Activated T-cell treated with anti-CD3 and anti-CD28 coated beads, Interleukin-2, amount 50 U/mL, for 72 hours (primary cell): ENCODE measurements around the gene ITGB5. TPM values are rescaled to one million over a fixed set of nuclear protein-coding genes. Genes with fewer than 3 reads are reported as not detected.
"Not testable (repeated sequence)": the region's sequence is repeated elsewhere in the genome, so short reads cannot be mapped to it uniquely, and the experiment has no call there.

ENCODE experiments used
- ATAC-seq, 2 donors: fragments of 150-1000 bp; cut with Tn5 transposase; replicated peaks in 1 of 2; 2 replicates each; pipeline ENCODE4 v1.10.0; 2021; ENCODE audit warnings: moderate library complexity in 2 of 2, mild to moderate bottlenecking in 1 of 2
- DNase-seq, 2 donors: peaks; one replicate each; pipeline ENCODE4 v3.0.0; 2021 to 2022; ENCODE audit warnings: mixed read lengths in 1 of 2
- H3K27ac Mint-ChIP-seq: one replicate; pipeline ENCODE4 v1.8.0; 2022; ENCODE audit warnings: mild to moderate bottlenecking, moderate library complexity, mixed read lengths
- H3K27me3 Mint-ChIP-seq: one replicate; pipeline ENCODE4 v1.8.0; 2022; ENCODE audit warnings: low read depth, mixed read lengths
- H3K36me3 Mint-ChIP-seq, 2 donors: one replicate each; pipeline ENCODE4 v1.8.0; 2022; ENCODE audit warnings: mixed read lengths in 2 of 2, mild to moderate bottlenecking in 1 of 2; ENCODE audit not compliant: insufficient read depth in 2 of 2
- H3K4me1 Mint-ChIP-seq: one replicate; pipeline ENCODE4 v1.8.0; 2022; ENCODE audit warnings: low read depth, mixed read lengths
- H3K4me3 Mint-ChIP-seq, 2 donors: one replicate each; pipeline ENCODE4 v1.8.0; 2022; ENCODE audit warnings: mild to moderate bottlenecking in 2 of 2, mixed read lengths in 2 of 2, moderate library complexity in 2 of 2
- H3K9me3 Mint-ChIP-seq, 2 donors: one replicate each; pipeline ENCODE4 v1.8.0; 2022; ENCODE audit warnings: mixed read lengths in 2 of 2
- total RNA-seq, 2 donors: library from RNA; stranded (reverse); gene quantifications; one replicate each; pipeline ENCODE4 v1.2.3, GENCODE V29; 2022

Gene ITGB5
- total RNA-seq, 2 donors from 2014 or later: 0.65 to 1.6 TPM

GRCh38 chr3:124833710-124834332 is 53.3 kb downstream of the ITGB5 start:
- H3K4me1 Mint-ChIP-seq: peaks cover 20% of the 10 kb centered on the region
- no peaks in the 10 kb centered on the region for H3K36me3 Mint-ChIP-seq
- peak overlapping the region; percentile 40 for H3K27ac Mint-ChIP-seq
- H3K27me3 Mint-ChIP-seq: peaks cover 47% of the 10 kb centered on the region
- no peaks in the 10 kb centered on the region for H3K9me3 Mint-ChIP-seq
- no peak for ATAC-seq
- peak overlapping the region; percentile 38 to 46 for H3K4me3 Mint-ChIP-seq
- DNase-seq: no peak

- Mint-ChIP-seq H3K9me3 (no peaks in the 10 kb centered on the region), H3K27ac (no peak overlapping the region), H3K4me3 (no peak overlapping the region), H3K4me1 (peaks cover 20% of the 10 kb centered on the region), H3K36me3 (no peaks in the 10 kb centered on the region), H3K27me3 (peaks cover 47% of the 10 kb centered on the region)
- DNase-seq: no peak
- no peak for ATAC-seq
Observed at GRCh38 chr3:124832782-124833709, 54.1 kb downstream of the ITGB5 start.

GRCh38 chr3:124831628-124832199 is 55.5 kb downstream of the ITGB5 start:
- Mint-ChIP-seq H3K27ac (no peak overlapping the region), H3K27me3 (peaks cover 37% of the 10 kb centered on the region)
- no peak for ATAC-seq

GRCh38 chr3:124829819-124830554 is 57.2 kb downstream of the ITGB5 start:
- ATAC-seq (no peak), DNase-seq (no peak)
- Mint-ChIP-seq H3K4me1 (peaks cover 12% of the 10 kb centered on the region), H3K36me3 (no peaks in the 10 kb centered on the region), H3K9me3 (no peaks in the 10 kb centered on the region), H3K27me3 (peaks cover 24% of the 10 kb centered on the region), H3K4me3 (no peak overlapping the region), H3K27ac (no peak overlapping the region)

More at GRCh38 chr3:124831628-124832199, 55.5 kb downstream of the ITGB5 start:
- no peaks in the 10 kb centered on the region for H3K36me3 Mint-ChIP-seq
- no peak overlapping the region for H3K4me3 Mint-ChIP-seq
- no peaks in the 10 kb centered on the region for H3K9me3 Mint-ChIP-seq
- H3K4me1 Mint-ChIP-seq: peaks cover 20% of the 10 kb centered on the region
- no peak for DNase-seq

- DNase-seq: no peak
- no peak overlapping the region for H3K4me3 Mint-ChIP-seq
- H3K36me3 Mint-ChIP-seq: no peaks in the 10 kb centered on the region
- H3K27me3 Mint-ChIP-seq: peaks cover 17% of the 10 kb centered on the region
- H3K27ac Mint-ChIP-seq: no peak overlapping the region
- no peak for ATAC-seq
- no peaks in the 10 kb centered on the region for H3K9me3 Mint-ChIP-seq
- peaks cover 8% of the 10 kb centered on the region for H3K4me1 Mint-ChIP-seq
Observed at GRCh38 chr3:124829178-124829818, 57.9 kb downstream of the ITGB5 start.

GRCh38 chr3:124827476-124828206 is 59.5 kb downstream of the ITGB5 start:
- DNase-seq, ATAC-seq, H3K4me3 Mint-ChIP-seq, H3K27me3 Mint-ChIP-seq, H3K9me3 Mint-ChIP-seq, H3K4me1 Mint-ChIP-seq, H3K27ac Mint-ChIP-seq, H3K36me3 Mint-ChIP-seq: not testable (repeated sequence)

GRCh38 chr3:124826703-124827102 is 60.5 kb downstream of the ITGB5 start:
- no peak for ATAC-seq
- Mint-ChIP-seq H3K27me3 (peaks cover 8% of the 10 kb centered on the region), H3K27ac (no peak overlapping the region), H3K9me3 (no peaks in the 10 kb centered on the region), H3K4me3 (no peak overlapping the region), H3K4me1 (no peaks in the 10 kb centered on the region), H3K36me3 (no peaks in the 10 kb centered on the region)
- no peak for DNase-seq

DNA sequence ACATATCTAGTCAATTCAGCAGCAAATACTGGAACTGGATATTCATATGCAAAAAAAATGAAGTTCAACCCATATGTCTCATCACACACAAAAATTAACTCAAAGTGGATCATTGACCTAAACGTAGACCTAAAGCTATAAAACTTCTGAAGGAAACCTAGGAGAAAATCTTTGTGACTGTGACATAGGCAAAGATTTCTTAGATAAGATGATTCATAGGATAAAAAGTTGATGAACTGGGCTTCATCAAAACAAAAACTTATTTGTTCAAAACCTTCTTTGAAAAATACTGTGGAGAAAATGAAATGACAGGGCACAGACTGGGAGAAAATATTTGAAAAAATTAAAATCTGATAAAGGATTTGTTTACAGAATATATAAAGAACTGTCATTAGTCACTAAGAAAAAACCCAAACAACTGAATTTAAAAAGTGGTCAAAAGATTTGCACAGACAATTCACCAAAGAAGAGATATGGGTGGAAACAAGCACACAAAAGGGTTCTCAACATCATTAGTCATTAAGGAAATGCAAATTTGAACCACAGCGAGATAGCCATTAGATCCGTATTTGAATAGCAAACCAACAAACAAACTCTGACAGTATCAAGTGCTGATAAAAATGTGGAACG is 62.8 kb downstream of the ITGB5 start:
- peaks cover 1% of the 10 kb centered on the region for H3K27me3 Mint-ChIP-seq
- no peaks in the 10 kb centered on the region for H3K36me3 Mint-ChIP-seq
- no peak overlapping the region for H3K27ac Mint-ChIP-seq
- ATAC-seq: no peak
- H3K4me1 Mint-ChIP-seq: no peaks in the 10 kb centered on the region
- H3K9me3 Mint-ChIP-seq: no peaks in the 10 kb centered on the region
- H3K4me3 Mint-ChIP-seq: no peak overlapping the region
- DNase-seq: no peak

DNA sequence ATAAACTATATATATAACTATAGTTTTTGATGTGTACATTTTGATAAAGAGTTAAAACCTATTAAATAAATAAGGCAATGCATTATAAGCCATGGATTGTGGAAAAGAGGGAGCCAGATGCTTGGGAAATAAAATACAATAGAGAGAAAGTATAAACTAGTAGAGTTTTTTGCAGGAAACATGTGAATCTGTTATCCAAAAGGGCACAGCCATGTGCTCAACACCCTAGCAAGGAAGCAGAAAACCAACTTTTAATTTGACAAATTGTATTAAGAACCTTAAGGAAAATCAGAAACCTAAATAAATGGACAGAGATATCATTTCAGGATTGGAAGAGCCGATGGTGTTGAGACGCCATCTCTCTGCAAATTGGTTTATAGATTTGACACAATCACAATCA is 63.5 kb downstream of the ITGB5 start:
- Mint-ChIP-seq H3K27me3 (no peaks in the 10 kb centered on the region), H3K27ac (no peak overlapping the region), H3K4me3 (no peak overlapping the region), H3K4me1 (no peaks in the 10 kb centered on the region), H3K9me3 (no peaks in the 10 kb centered on the region), H3K36me3 (no peaks in the 10 kb centered on the region)
- ATAC-seq (no peak), DNase-seq (no peak)

DNA sequence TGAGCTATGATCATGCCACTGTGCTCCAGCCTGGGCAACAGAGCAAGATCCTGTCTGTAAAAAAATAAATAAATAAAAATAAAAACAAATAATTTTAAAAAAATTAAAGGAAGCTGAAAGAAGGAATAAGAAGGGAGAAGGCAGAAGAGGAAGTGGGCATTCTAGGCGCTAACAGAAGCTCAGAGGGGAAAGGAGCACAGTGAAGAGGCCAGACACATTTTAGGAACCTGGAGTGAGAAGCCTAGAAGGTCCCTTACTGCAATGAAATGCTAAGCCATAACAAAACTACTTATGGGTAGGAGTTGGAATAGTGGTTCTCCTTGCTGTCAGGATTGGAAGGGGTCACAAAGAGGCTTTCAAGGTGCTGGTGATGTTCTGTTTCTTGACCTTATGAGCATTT is 64.0 kb downstream of the ITGB5 start:
- Mint-ChIP-seq H3K36me3 (no peaks in the 10 kb centered on the region), H3K27ac (no peak overlapping the region), H3K4me1 (no peaks in the 10 kb centered on the region), H3K27me3 (no peaks in the 10 kb centered on the region), H3K9me3 (no peaks in the 10 kb centered on the region), H3K4me3 (no peak overlapping the region)
- no peak for DNase-seq
- ATAC-seq: no peak

GRCh38 chr3:124821356-124821755 is 65.8 kb downstream of the ITGB5 start:
- H3K27ac Mint-ChIP-seq: no peak overlapping the region
- no peak overlapping the region for H3K4me3 Mint-ChIP-seq
- DNase-seq (no peak), ATAC-seq (no peak)
- H3K4me1 Mint-ChIP-seq: no peaks in the 10 kb centered on the region
- H3K27me3 Mint-ChIP-seq: no peaks in the 10 kb centered on the region
- no peaks in the 10 kb centered on the region for H3K36me3 Mint-ChIP-seq
- no peaks in the 10 kb centered on the region for H3K9me3 Mint-ChIP-seq
